Suppressor macrophage treated with lipopolysaccharide for 4 hours (primary cell): ENCODE measurements around the gene BMAL2.

ENCODE experiments used
- DNase-seq: peaks from one replicate; pipeline ENCODE4 v3.0.0-alpha.2; 2020

The BMAL2 gene

DNA sequence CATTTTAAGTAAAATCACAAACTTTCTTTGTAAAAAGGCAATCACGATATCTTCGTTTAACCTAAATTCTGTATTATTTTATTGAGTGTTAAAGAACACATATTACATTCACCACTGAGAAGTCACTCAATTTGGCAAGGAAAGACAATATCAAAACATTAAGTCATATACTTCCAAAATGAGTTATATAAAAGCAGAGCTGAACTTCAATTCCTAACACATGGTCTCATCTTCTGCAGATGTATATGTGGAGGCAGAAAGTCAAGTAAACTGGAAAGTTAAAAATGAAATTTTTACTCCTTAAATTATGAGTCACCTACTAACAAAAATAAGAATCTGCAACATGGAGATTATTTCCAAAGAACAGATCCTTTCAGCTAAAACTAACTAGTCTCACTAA is 28.7 kb downstream of the BMAL2 start:
- no peak for DNase-seq

- no peak for DNase-seq
These were observed 34.0 kb downstream of the BMAL2 start for GRCh38 chr12:27366621-27367020.

DNA sequence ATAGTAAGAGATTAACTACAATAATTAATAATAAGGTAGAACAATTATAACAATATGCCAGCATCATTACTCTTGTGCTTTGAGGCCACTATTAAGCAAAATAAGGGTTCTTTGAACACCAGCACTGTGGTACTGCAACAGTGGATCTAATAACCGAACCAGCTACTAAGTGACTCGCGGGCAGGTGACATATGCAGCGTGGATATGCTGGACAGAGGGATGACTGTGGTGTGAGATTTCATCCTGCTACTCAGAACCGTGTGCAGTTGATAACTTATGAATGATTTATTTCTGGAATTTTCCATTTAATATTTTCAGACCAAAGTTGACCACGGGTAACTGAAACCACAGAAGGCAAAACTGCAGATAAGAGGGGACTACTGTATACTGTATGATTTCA is 34.4 kb downstream of the BMAL2 start:
- DNase-seq = no peak

DNA sequence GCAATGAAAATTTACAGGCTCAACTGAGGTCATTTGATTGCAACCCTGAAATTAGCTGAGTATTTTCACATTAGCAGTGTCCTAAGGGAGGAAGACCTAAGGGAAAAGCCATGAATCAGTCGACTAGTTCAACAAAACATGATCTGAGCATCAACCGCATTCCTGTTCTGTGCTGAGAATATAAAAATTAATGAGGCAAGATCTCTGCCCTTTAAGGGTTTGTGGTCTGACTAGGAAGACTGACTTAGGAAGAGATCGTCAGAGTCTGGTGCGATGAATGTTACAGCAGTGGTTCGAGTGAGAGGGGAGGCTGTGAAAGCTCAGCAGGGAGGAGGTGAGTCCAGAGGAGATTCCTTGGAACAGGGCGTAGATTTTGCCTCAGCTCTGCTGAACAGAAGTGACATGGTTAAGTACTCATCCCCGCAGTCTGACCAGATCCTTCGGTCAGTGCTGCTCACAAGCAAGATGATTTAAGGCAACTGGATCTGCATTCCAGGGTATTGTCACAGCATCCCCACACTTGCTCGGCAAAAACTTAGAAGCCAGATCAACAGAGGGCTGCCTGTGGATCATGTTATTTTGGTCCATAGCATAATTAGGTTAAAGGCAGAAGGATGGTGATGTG is 49.6 kb downstream of the BMAL2 start:
- no peak for DNase-seq
